PC-9 (cell line): Measurements from ENCODE around the gene SAFB2.
"Not testable (repeated sequence)": the region's sequence is repeated elsewhere in the genome, so short reads cannot be mapped to it uniquely, and the experiment has no call there.

ENCODE experiments used
- CTCF ChIP-seq: fragments of 200-600 bp; sonication (generic); conservative IDR thresholded peaks from 2 replicates; pipeline ENCODE4 v1.6.1; 2017; ENCODE audit warnings: mixed run types, antibody characterized with exemption, mild to moderate bottlenecking, moderate library complexity
- EZH2 ChIP-seq: fragments of 200-600 bp; sonication (generic); IDR thresholded peaks from 2 replicates; pipeline ENCODE4 v1.8.0; 2017; ENCODE audit warnings: antibody characterized with exemption, low read depth

- not testable (repeated sequence) for TF ChIP-seq EZH2, CTCF
Observed at GRCh38 chr19:5608766-5609165, 13.8 kb downstream of the SAFB2 start.
